T-helper 2 cell treated with Interferon-gamma antibody and Interleukin-4, amounts not matched to agents 5 μg/mL and 100 μg/mL, for 36 hours (primary cell): ENCODE data around the gene IL17C.

ENCODE experiments used
- DNase-seq: peaks from one replicate; pipeline ENCODE4 v3.0.0; 2021; ENCODE audit warnings: low spot score
- H3K27ac Mint-ChIP-seq: one replicate; pipeline ENCODE4 v1.8.0; 2021; ENCODE audit warnings: mild to moderate bottlenecking, mixed read lengths
- H3K27me3 Mint-ChIP-seq: one replicate; pipeline ENCODE4 v1.8.0; 2021; ENCODE audit warnings: low read depth, mixed read lengths
- H3K36me3 Mint-ChIP-seq: one replicate; pipeline ENCODE4 v1.8.0; 2021; ENCODE audit warnings: low read depth, mixed read lengths
- H3K4me1 Mint-ChIP-seq: one replicate; pipeline ENCODE4 v1.8.0; 2021; ENCODE audit warnings: low read depth, mixed read lengths
- H3K4me3 Mint-ChIP-seq: one replicate; pipeline ENCODE4 v1.8.0; 2022; ENCODE audit warnings: mild to moderate bottlenecking, moderate library complexity, mixed read lengths
- H3K9me3 Mint-ChIP-seq: one replicate; pipeline ENCODE4 v1.8.0; 2021; ENCODE audit warnings: mixed read lengths

The IL17C gene, protein sequence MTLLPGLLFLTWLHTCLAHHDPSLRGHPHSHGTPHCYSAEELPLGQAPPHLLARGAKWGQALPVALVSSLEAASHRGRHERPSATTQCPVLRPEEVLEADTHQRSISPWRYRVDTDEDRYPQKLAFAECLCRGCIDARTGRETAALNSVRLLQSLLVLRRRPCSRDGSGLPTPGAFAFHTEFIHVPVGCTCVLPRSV

DNA sequence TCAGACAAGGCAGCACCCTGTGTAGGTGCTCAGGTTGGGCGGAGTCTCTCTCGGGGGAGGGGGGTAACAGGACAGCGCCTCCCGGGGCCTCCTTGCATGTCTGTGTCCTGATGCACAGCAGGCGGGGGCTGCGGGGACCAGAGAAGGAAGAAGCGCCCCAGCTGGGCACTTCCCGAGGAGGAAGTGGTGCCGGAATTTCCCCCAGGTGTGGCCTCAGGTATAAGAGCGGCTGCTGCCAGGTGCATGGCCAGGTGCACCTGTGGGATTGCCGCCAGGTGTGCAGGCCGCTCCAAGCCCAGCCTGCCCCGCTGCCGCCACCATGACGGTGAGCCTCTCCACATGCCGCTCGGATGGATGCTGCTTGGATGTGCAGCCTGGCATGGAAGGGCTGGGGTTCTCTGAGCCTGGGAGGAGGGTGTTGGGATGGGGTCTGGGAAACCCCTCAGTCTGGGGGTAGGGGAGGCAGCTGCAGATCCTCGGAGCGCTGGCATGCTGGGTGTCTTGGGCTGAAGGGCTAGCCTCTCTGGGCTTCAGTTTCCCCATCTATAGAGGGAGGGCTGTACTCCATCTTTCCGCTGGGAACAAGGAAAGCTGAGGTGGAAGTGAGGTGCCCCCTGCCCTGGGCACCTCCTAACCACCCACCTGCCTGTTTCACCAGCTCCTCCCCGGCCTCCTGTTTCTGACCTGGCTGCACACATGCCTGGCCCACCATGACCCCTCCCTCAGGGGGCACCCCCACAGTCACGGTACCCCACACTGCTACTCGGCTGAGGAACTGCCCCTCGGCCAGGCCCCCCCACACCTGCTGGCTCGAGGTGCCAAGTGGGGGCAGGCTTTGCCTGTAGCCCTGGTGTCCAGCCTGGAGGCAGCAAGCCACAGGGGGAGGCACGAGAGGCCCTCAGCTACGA lies at the start of gene IL17C:
TSS of gene IL17C (plus strand) at position 250 of the 908 bp plus-strand sequence. CDS start at position 320, 70 bp downstream.
- DNase-seq, result no peak
- no peaks in the 10 kb centered on the region for H3K9me3 Mint-ChIP-seq
- H3K36me3 Mint-ChIP-seq, result peaks cover 10% of the 10 kb centered on the region
- no peak within 1 kb of the TSS for H3K4me3 Mint-ChIP-seq
- H3K27me3 Mint-ChIP-seq, result peaks cover 33% of the 10 kb centered on the region
- H3K27ac Mint-ChIP-seq, result no peak within 1 kb of the TSS
- H3K4me1 Mint-ChIP-seq, result peaks cover 19% of the 10 kb centered on the region

DNA sequence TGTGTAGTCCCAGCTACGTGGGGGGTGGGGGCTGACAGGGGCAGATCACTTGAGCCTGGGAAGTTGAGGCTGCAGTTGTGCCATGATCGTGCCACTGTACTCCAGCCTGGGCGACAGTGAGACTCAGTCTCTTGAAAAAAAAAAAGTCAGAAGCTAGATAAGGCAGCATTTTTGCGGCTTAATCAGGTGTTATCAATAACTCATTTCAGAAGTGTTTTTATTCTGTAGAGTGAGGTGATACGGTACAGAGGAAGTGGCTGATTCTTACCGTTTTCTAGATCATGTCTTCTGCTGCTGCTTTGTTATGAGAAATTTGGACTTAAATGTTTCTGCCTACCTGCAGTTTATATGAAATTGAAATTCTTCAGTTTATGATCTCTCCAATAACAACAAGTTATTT lies 49.6 kb upstream of the IL17C start:
- Mint-ChIP-seq H3K36me3 (peaks cover 61% of the 10 kb centered on the region), H3K27me3 (no peaks in the 10 kb centered on the region), H3K4me3 (peak overlapping the region; percentile 60), H3K9me3 (no peaks in the 10 kb centered on the region), H3K4me1 (peaks cover 55% of the 10 kb centered on the region), H3K27ac (peak overlapping the region; percentile 90)
- no peak for DNase-seq

DNA sequence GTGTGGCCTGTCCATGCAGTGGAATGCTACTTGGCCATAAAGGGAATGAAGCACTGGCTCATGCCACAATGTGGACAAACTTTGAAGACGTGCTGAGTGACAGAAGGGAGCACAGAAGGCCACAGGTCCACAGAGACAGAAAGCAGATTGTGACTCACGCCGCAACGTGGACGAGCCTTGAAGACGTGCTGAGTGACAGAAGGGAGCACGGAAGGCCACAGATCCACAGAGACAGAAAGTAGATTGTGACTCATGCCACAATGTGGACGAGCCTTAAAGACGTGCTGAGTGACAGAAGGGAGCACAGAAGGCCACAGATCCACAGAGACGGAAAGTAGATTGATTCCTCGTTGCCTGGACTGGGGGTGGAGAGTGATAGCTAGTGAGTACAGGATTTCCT lies 48.9 kb upstream of the IL17C start:
- Mint-ChIP-seq H3K36me3 (peaks cover 62% of the 10 kb centered on the region), H3K27me3 (no peaks in the 10 kb centered on the region), H3K4me3 (peak overlapping the region; percentile 60), H3K9me3 (no peaks in the 10 kb centered on the region), H3K4me1 (peaks cover 55% of the 10 kb centered on the region), H3K27ac (peak overlapping the region; percentile 90)
- peak; percentile 27 for DNase-seq

DNA sequence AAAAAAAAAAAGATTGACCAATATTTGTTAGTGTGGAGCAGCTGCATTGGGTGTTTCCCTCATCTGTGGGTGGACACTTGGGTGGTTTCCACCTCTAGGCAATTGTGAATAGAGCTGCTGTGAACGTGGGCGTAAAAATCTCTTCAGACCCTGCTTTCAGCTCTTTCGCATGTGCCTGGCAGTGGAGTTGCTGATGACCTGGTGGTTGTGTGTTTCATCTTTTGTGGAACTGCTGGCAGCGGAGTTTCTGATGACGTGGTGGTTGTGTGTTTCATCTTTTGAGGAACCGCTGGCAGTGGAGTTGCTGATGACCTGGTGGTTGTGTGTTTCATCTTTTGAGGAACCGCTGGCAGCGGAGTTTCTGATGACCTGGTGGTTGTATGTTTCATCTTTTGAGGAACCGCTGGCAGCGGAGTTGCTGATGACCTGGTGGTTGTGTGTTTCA lies 46.8 kb upstream of the IL17C start:
- Mint-ChIP-seq H3K27ac (peak overlapping the region; percentile 74), H3K4me3 (peak overlapping the region; percentile 49), H3K36me3 (peaks cover 61% of the 10 kb centered on the region), H3K4me1 (peaks cover 44% of the 10 kb centered on the region), H3K27me3 (no peaks in the 10 kb centered on the region), H3K9me3 (no peaks in the 10 kb centered on the region)
- DNase-seq, result peak; percentile 62

DNA sequence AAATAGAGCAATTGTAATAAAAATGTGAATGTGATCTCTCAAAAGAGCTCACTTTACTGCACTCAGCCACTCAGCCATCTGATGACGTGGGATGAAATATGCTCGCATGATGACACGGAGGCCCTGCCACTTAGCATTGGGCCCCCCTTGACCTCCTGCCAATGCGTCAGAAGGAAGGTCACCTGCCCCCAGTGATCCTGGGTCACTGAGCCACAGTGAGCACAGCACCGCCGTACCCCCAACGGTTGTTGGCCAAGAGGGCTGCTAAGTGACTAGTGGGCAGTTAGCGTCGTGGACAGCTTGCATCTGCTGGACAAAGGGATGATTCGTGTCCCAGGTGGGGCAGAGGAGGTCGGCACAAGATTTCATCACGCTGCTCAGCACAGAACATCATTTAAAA lies 45.3 kb upstream of the IL17C start:
- no peak for DNase-seq
- no peak overlapping the region for H3K4me3 Mint-ChIP-seq
- no peaks in the 10 kb centered on the region for H3K9me3 Mint-ChIP-seq
- H3K4me1 Mint-ChIP-seq, result peaks cover 34% of the 10 kb centered on the region
- H3K36me3 Mint-ChIP-seq, result peaks cover 50% of the 10 kb centered on the region
- H3K27ac Mint-ChIP-seq, result peak overlapping the region; percentile 26
- H3K27me3 Mint-ChIP-seq, result no peaks in the 10 kb centered on the region

DNA sequence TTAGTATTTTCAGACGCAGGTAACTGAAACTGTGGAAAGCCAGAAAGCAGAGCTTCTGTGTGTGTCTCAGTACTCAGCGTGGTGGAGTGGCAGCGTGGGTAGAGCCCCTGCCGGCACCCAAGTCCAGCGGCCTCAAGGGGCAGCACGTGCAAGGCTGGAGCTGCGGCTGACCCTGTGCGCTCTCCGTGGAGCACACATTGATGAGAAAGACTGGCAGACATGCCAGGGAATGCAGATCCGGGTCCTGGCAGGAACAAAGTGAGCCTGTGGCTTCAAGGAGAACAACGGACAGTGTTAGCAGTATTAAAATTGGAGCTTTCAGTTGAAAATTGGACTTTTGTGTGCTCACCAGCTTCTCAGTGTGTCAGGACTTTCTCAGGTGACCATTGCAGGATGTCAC lies 44.9 kb upstream of the IL17C start:
- no peaks in the 10 kb centered on the region for H3K27me3 Mint-ChIP-seq
- DNase-seq, result no peak
- peaks cover 30% of the 10 kb centered on the region for H3K4me1 Mint-ChIP-seq
- H3K36me3 Mint-ChIP-seq, result peaks cover 48% of the 10 kb centered on the region
- no peaks in the 10 kb centered on the region for H3K9me3 Mint-ChIP-seq
- H3K4me3 Mint-ChIP-seq, result no peak overlapping the region
- peak overlapping the region; percentile 26 for H3K27ac Mint-ChIP-seq

DNA sequence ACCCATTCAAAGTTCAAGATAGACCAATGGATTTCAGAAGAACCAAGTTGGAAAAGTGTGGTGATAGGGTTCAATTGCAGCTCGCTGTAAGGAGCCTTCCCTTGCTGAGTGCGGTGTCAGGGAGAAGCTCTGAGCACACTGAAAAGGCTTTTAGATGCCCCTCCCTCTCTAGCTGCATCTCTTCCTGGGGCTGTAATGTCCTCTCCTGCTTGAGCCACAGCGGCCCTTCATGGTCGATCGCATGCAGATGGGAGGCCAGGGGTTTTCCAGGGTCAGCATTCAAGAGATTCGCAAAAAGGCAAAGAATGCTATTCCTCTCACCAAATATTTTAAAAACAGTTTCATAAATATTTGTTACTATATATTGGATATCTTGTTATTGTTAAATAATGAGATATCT lies 44.5 kb upstream of the IL17C start:
- no peak for DNase-seq
- no peak overlapping the region for H3K27ac Mint-ChIP-seq
- H3K9me3 Mint-ChIP-seq, result no peaks in the 10 kb centered on the region
- no peak overlapping the region for H3K4me3 Mint-ChIP-seq
- H3K27me3 Mint-ChIP-seq, result no peaks in the 10 kb centered on the region
- peaks cover 45% of the 10 kb centered on the region for H3K36me3 Mint-ChIP-seq
- peaks cover 26% of the 10 kb centered on the region for H3K4me1 Mint-ChIP-seq

DNA sequence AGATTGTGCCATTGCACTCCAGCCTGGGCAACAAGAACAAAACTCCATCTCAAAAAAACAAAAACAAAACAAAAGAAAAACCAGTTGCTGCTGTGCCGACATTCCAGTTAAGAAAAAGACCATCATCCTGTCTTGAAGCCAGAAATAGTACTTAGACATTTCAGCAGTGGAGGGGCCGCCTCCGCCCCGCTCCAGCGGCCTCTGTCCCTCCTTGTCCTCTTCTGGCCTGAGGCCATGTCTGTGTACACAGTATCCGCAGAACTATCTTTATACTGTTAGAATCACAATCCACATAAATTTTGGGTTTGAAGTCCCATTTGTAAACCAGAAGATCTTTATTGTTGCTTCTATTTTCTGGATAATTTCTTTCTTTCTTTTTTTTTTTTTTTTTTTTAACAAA lies 43.3 kb upstream of the IL17C start:
- no peak for DNase-seq
- H3K27ac Mint-ChIP-seq, result no peak overlapping the region
- H3K27me3 Mint-ChIP-seq, result no peaks in the 10 kb centered on the region
- H3K9me3 Mint-ChIP-seq, result no peaks in the 10 kb centered on the region
- peaks cover 41% of the 10 kb centered on the region for H3K36me3 Mint-ChIP-seq
- no peak overlapping the region for H3K4me3 Mint-ChIP-seq
- H3K4me1 Mint-ChIP-seq, result peaks cover 16% of the 10 kb centered on the region

DNA sequence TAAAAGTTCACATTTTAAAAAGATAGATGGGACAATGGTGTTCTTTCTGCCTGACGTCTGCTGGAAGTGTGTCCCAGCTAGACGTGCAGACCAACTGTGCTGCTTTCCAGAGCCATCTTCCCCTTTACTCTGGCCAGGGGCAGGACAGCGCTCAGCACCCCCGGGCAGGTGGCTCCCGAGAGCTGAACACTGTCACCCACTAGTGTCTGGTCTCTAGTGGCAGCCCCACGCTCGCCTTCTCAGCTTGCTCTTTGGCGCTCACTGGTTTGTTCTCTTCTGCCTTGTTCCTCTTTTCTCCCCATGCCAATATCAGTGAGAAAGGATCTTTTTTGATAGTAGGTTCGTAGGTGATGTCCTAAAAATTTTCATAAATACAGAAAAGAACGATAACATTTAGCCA lies 42.5 kb upstream of the IL17C start:
- Mint-ChIP-seq H3K36me3 (peaks cover 42% of the 10 kb centered on the region), H3K27ac (no peak overlapping the region), H3K27me3 (no peaks in the 10 kb centered on the region), H3K4me1 (peaks cover 14% of the 10 kb centered on the region), H3K9me3 (no peaks in the 10 kb centered on the region), H3K4me3 (no peak overlapping the region)
- no peak for DNase-seq

DNA sequence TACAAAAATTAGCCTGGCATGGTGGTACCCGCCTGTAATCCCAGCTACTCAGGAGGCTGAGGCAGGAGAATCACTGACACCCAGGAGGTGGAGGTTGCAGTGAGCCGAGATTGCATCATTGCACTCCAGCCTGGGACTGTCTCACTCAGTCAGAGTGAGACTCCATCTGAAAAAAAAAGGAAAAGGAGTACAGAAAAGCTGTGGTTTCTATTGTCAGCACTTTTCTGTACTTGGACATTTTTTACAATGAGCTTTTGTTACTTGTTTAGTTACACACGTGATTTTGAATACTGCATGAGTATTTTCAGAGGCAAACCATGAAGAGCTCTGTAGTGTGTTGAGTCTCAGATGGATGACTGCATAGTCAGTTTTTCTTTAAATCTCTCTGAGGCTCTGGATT lies 41.9 kb upstream of the IL17C start:
- Mint-ChIP-seq H3K4me3 (no peak overlapping the region), H3K9me3 (no peaks in the 10 kb centered on the region), H3K27ac (no peak overlapping the region), H3K36me3 (peaks cover 42% of the 10 kb centered on the region), H3K27me3 (no peaks in the 10 kb centered on the region), H3K4me1 (peaks cover 13% of the 10 kb centered on the region)
- DNase-seq, result no peak

DNA sequence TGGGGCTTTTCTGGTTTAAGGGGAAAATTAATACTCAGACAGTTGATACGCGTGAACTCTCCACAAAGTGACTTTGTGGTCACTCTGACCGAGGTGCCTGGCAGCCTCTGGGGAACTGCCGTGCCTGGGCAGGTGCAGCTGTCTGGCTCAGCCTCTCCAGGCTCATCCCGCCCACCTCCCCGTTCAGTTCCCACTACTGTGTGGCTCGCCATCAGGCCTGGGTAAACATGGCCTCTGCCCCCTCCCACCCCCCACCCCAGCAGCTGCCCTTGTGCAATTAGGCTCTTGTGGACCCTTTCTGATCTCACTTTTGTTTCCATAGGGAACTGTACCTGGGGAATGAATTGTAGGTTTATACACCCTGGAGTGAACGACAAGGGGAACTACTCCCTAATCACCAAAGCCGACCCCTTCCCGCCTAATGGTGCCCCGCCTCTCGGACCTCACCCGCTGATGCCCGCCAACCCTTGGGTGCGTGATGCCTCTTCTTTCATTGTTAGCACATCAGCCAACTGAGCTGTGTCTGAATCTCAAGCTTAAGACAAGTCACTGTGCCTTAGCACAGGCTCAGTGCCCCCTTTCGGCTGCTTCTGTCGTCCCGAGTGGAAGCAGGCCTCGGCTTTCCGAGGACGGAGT lies 40.4 kb upstream of the IL17C start:
- Mint-ChIP-seq H3K9me3 (no peaks in the 10 kb centered on the region), H3K27me3 (no peaks in the 10 kb centered on the region), H3K36me3 (peaks cover 46% of the 10 kb centered on the region), H3K4me3 (no peak overlapping the region), H3K4me1 (peaks cover 4% of the 10 kb centered on the region), H3K27ac (no peak overlapping the region)
- DNase-seq, result no peak

DNA sequence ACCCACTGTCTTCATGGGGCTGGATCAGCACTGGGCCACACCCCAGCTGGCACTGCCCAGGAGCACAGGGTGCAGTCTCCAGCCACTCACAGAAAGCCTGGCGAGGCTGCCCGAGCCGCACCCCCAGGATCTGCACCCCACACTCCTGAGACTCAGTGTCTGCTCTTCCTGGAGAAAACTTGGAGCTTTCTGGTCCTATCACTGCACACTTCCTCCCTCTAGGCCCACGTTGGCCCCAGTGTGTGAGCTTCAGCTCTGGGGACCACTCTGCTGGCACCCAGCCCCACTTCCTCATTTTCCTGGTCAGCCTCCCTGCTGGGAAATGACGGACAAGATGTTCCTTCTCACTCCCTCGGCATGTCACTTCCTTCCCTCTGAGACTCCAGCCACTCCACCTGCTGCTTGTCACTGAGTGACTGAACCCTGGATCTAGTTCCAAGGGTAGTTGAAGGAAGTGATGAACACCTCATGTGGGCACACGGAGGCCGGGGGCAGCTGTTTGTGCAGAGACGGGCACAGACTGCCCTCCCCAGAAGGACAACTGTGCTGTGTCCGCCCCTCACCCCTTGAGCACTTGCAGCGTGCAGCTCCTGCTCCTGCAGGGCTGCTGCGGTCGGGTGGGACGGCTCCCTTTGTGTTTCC lies 39.2 kb upstream of the IL17C start:
- Mint-ChIP-seq H3K4me3 (no peak overlapping the region), H3K4me1 (peaks cover 3% of the 10 kb centered on the region), H3K9me3 (no peaks in the 10 kb centered on the region), H3K36me3 (peaks cover 44% of the 10 kb centered on the region), H3K27ac (no peak overlapping the region), H3K27me3 (no peaks in the 10 kb centered on the region)
- DNase-seq, result no peak

DNA sequence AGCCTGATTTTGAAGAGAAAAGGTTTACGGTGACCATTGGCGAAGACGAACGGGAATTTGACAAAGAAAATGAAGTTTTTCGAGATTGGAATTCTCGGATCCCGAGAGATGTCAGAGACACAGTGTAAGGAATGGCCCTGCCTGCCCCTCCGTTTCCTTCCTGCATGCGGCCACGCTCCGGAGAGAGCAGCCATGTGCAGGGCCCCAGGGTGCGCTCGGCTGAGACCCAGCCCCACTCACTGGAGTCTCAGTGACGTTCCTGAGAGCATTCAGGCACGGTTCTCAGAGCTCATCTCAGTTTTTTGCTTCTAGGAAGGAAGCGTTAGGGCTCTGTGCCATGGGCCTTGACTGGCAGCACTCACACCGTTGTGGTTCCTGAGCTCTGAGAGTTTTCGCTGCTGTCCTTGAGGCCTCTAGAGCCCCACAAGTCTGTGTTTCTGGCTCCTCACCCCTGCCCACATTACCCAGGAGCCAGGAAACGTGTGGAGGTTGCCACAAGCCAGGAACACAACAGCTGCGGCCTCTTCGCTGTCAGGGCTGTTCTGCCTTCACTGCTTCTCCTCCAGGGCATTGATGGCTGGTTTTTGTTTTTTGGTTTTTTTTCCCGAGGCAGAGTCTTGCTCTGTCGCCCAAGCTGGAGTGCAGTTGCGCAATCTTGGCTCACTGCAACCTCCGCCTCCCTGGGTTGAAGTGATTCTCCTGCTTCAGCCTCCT lies 38.4 kb upstream of the IL17C start:
- Mint-ChIP-seq H3K27ac (no peak overlapping the region), H3K27me3 (no peaks in the 10 kb centered on the region), H3K36me3 (peaks cover 42% of the 10 kb centered on the region), H3K9me3 (no peaks in the 10 kb centered on the region), H3K4me1 (peaks cover 3% of the 10 kb centered on the region), H3K4me3 (no peak overlapping the region)
- no peak for DNase-seq
